IMR-90 (cell line): ENCODE data around the gene NES. TPM values are rescaled to one million over a fixed set of nuclear protein-coding genes. Genes with fewer than 3 reads are reported as not detected.

Experiments
- ATAC-seq: fragments of 200-7000 bp; cut with Tn5 transposase; 2 replicates; pipeline ENCODE4 v1.9.1; 2020; ENCODE audit warnings: low read depth, mild to moderate bottlenecking, moderate library complexity
- BruUV-seq: library from RNA; stranded (reverse); fragments of 400-500 nt; replicated peaks from 2 replicates; lab custom pipeline; 2021; lab: Mats Ljungman, UMichigan
- CTCF ChIA-PET: fragments of 300-600 bp; formaldehyde crosslinking; extraction: SDS; loops from one replicate; lab custom pipeline; 2021; ENCODE audit warnings: antibody characterized with exemption; lab: Yijun Ruan, JAX
- POLR2A ChIA-PET: fragments of 300-600 bp; sonication (Branson Sonifier 250); formaldehyde crosslinking; loops from one replicate; lab custom pipeline; 2022; ENCODE audit warnings: antibody characterized with exemption; ENCODE audit not compliant: unreplicated experiment; lab: Charles Lee
- DNase-seq: peaks from one replicate; pipeline ENCODE4 v3.0.0; 2013
- H2AFZ ChIP-seq: replicated peaks from 2 replicates; pipeline ENCODE3; 2013; ENCODE audit warnings: low read length, mild to moderate bottlenecking; ENCODE audit not compliant: poor library complexity
- H2AK5ac ChIP-seq: 2 replicates; pipeline ENCODE4 v1.6.1; 2013; ENCODE audit warnings: low read depth, low read length, inconsistent platforms
- H2AK9ac ChIP-seq: replicated peaks from 2 replicates; pipeline ENCODE3; 2013; ENCODE audit warnings: mild to moderate bottlenecking, low read depth, low read length, moderate library complexity; ENCODE audit not compliant: poor library complexity
- H2BK120ac ChIP-seq: 2 replicates; pipeline ENCODE4 v1.6.1; 2013; ENCODE audit warnings: low read depth, low read length, inconsistent platforms
- H2BK15ac ChIP-seq: 3 replicates; pipeline ENCODE4 v1.6.1; 2013; ENCODE audit warnings: low read depth, low read length, inconsistent platforms
- H2BK20ac ChIP-seq: 2 replicates; pipeline ENCODE4 v1.6.1; 2013; ENCODE audit warnings: low read depth, mild to moderate bottlenecking, inconsistent platforms, low read length, moderate library complexity
- H2BK5ac ChIP-seq: 2 replicates; pipeline ENCODE4 v1.6.1; 2013; ENCODE audit warnings: mild to moderate bottlenecking, low read depth, low read length, inconsistent platforms; ENCODE audit not compliant: poor library complexity, severe bottlenecking
- H3K14ac ChIP-seq: replicated peaks from 2 replicates; pipeline ENCODE4 v1.6.1; 2013; ENCODE audit warnings: low read depth, low read length, inconsistent platforms
- H3K18ac ChIP-seq: 2 replicates; pipeline ENCODE4 v1.6.1; 2013; ENCODE audit warnings: low read depth, low read length, control low read depth
- H3K23ac ChIP-seq: 2 replicates; pipeline ENCODE4 v1.6.1; 2013; ENCODE audit warnings: low read depth, low read length, inconsistent platforms
- H3K27ac ChIP-seq: 2 replicates; pipeline ENCODE4 v1.5.1; 2013; ENCODE audit warnings: mild to moderate bottlenecking, control low read depth, low read length; ENCODE audit not compliant: insufficient read depth
- H3K27me3 ChIP-seq: 2 replicates; pipeline ENCODE4 v1.6.1; 2013; ENCODE audit warnings: low read length; ENCODE audit not compliant: control insufficient read depth, insufficient read depth
- H3K36me3 ChIP-seq: 2 replicates; pipeline ENCODE4 v1.6.1; 2013; ENCODE audit warnings: low read length, mixed read lengths; ENCODE audit not compliant: control insufficient read depth, insufficient read depth
- H3K4ac ChIP-seq: 2 replicates; pipeline ENCODE4 v1.6.1; 2013; ENCODE audit warnings: low read depth, low read length, inconsistent platforms
- H3K4me1 ChIP-seq: 2 replicates; pipeline ENCODE4 v1.6.1; 2013; ENCODE audit warnings: low read length, mixed read lengths; ENCODE audit not compliant: control insufficient read depth, insufficient read depth
- H3K4me2 ChIP-seq: 2 replicates; pipeline ENCODE4 v1.6.1; 2013; ENCODE audit warnings: low read depth, mild to moderate bottlenecking, control low read depth, low read length, moderate library complexity
- H3K4me3 ChIP-seq: 2 replicates; pipeline ENCODE4 v1.5.1; 2013; ENCODE audit warnings: low read depth, mild to moderate bottlenecking, control low read depth, low read length, moderate library complexity; ENCODE audit not compliant: insufficient read depth
- H3K56ac ChIP-seq: 2 replicates; pipeline ENCODE4 v1.6.1; 2013; ENCODE audit warnings: low read length, inconsistent platforms; ENCODE audit not compliant: insufficient read depth; ENCODE audit errors: extremely low read depth
- H3K79me1 ChIP-seq, 2 experiments: 2 replicates each; pipeline ENCODE4 v1.6.1; 2013; ENCODE audit warnings: low read length in 2 of 2, inconsistent platforms in 1 of 2, low read depth in 1 of 2
- H3K9ac ChIP-seq: 2 replicates; pipeline ENCODE4 v1.6.1; 2013; ENCODE audit warnings: low read depth, low read length, control low read depth
- H3K9me1 ChIP-seq: 2 replicates; pipeline ENCODE4 v1.6.1; 2013; ENCODE audit warnings: low read length, inconsistent platforms; ENCODE audit not compliant: insufficient read depth
- H3K9me3 ChIP-seq: 2 replicates; pipeline ENCODE4 v1.6.1; 2013; ENCODE audit warnings: low read length; ENCODE audit not compliant: control insufficient read depth, insufficient read depth
- H4K20me1 ChIP-seq: 2 replicates; pipeline ENCODE4 v1.6.1; 2013; ENCODE audit warnings: low read length, inconsistent platforms; ENCODE audit not compliant: insufficient read depth
- H4K5ac ChIP-seq: 2 replicates; pipeline ENCODE4 v1.6.1; 2013; ENCODE audit warnings: mild to moderate bottlenecking, low read depth, low read length, control low read depth
- H4K8ac ChIP-seq, 2 experiments: 2 replicates each; pipeline ENCODE4 v1.6.1; 2013; ENCODE audit warnings: low read depth in 2 of 2, low read length in 2 of 2, control low read depth in 1 of 2, inconsistent platforms in 1 of 2
- H4K91ac ChIP-seq: 2 replicates; pipeline ENCODE4 v1.6.1; 2013; ENCODE audit warnings: low read depth, low read length, inconsistent platforms; ENCODE audit not compliant: insufficient read depth
- BHLHE40 ChIP-seq: fragments of 150-350 bp; IDR thresholded peaks from 2 replicates; pipeline ENCODE4 v1.6.1; 2016; ENCODE audit warnings: mild to moderate bottlenecking, low read depth, low read length
- CHD1 ChIP-seq: IDR thresholded peaks from 2 replicates; pipeline ENCODE4 v1.6.1; 2012; ENCODE audit warnings: low read depth, low read length, improper control_type of control experiment
- CTCF ChIP-seq: conservative IDR thresholded peaks from 2 replicates; pipeline ENCODE4 v1.5.1; 2012; ENCODE audit warnings: mild to moderate bottlenecking, low read depth, low read length, improper control_type of control experiment
- ELK1 ChIP-seq: fragments of 150-350 bp; IDR thresholded peaks from 2 replicates; pipeline ENCODE4 v1.6.1; 2016; ENCODE audit warnings: low read depth, mild to moderate bottlenecking, low read length, moderate library complexity, borderline replicate concordance
- FOS ChIP-seq: fragments of 150-350 bp; IDR thresholded peaks from 2 replicates; pipeline ENCODE4 v1.6.1; 2016; ENCODE audit warnings: low read depth, low read length
- MAFK ChIP-seq: IDR thresholded peaks from 2 replicates; pipeline ENCODE4 v1.6.1; 2012; ENCODE audit warnings: low read depth, low read length, improper control_type of control experiment
- MAZ ChIP-seq: IDR thresholded peaks from 2 replicates; pipeline ENCODE4 v1.6.1; 2012; ENCODE audit warnings: low read depth, mild to moderate bottlenecking, low read length, improper control_type of control experiment, moderate library complexity, borderline replicate concordance
- POLR2A ChIP-seq: IDR thresholded peaks from 2 replicates; pipeline ENCODE4 v1.6.1; 2012; ENCODE audit warnings: mild to moderate bottlenecking, low read depth, low read length
- RAD21 ChIP-seq: IDR thresholded peaks from 2 replicates; pipeline ENCODE4 v1.6.1; 2012; ENCODE audit warnings: low read length, improper control_type of control experiment
- RCOR1 ChIP-seq: IDR thresholded peaks from 2 replicates; pipeline ENCODE4 v1.6.1; 2012; ENCODE audit warnings: mild to moderate bottlenecking, low read length, improper control_type of control experiment; ENCODE audit not compliant: insufficient replicate concordance
- RFX5 ChIP-seq: IDR thresholded peaks from 2 replicates; pipeline ENCODE4 v1.8.0; 2012; ENCODE audit warnings: low read depth, mild to moderate bottlenecking, low read length, moderate library complexity
- SMC3 ChIP-seq: fragments of 150-350 bp; IDR thresholded peaks from 2 replicates; pipeline ENCODE4 v1.6.1; 2016; ENCODE audit warnings: low read depth, mild to moderate bottlenecking, antibody characterized with exemption, low read length, moderate library complexity
- WGBS, 2 experiments: methylation state at CpG; one replicate each; pipeline versions ENCODE4 v1.1.5 to v1.1.7; 2013; ENCODE audit warnings: missing lambda C conversion rate in 2 of 2; ENCODE audit not compliant: insufficient read length in 1 of 2; ENCODE audit errors: extremely low coverage in 2 of 2; 5-methylcytosine and 5-hydroxymethylcytosine counted together
- dilution Hi-C: fragments of 300-500 bp; cut with HindIII; formaldehyde crosslinking; loops from one replicate; pipeline ENCODE4 v1.14.3; 2018; ENCODE audit warnings: low sequenced_read_pairs; ENCODE audit not compliant: unreplicated experiment
- in situ Hi-C: fragments of 300-500 bp; cut with MboI; formaldehyde crosslinking; loops from 3 replicates; pipeline ENCODE4 v1.14.3; 2019; ENCODE audit warnings: low sequenced_read_pairs, inconsistent platforms, mixed read lengths
- intact Hi-C: fragments of 100-400 bp; cut with micrococcal nuclease; formaldehyde crosslinking; loops from 2 replicates; pipeline ENCODE4 v1.10.0; 2022
- polyA plus RNA-seq, 3 experiments: library from polyadenylated mRNA; depleted of rRNA; stranded (reverse); fragments of >200 nt; gene quantifications; 2 replicates each; pipeline ENCODE4 v1.2.3, GENCODE V29; 2012; ENCODE audit warnings: low replicate concordance in 1 of 3
- total RNA-seq: library from RNA; depleted of rRNA; stranded (reverse); fragments of >200 nt; gene quantifications from 2 replicates; pipeline ENCODE4 v1.2.3, GENCODE V29; 2012
- TF ChIP-seq, protein P1 (sequence below): fragments of 150-350 bp; IDR thresholded peaks from 2 replicates; pipeline ENCODE4 v1.6.1; 2017; ENCODE audit warnings: mild to moderate bottlenecking, antibody characterized with exemption, low read length, low read depth

NES gene
- total and polyA plus RNA-seq, 2 of the 4 experiments (the other 2 are of a cell fraction), result 25.3 to 40.1 TPM

GRCh38 chr1:156711011-156711817 lies 34.0 kb upstream of the NES start:
- Histone ChIP-seq H2BK15ac (no peak overlapping the region), H2AK5ac (no peak overlapping the region), H3K4ac (no peak overlapping the region), H4K8ac (no peak overlapping the region), H3K4me1 (peaks cover 34% of the 10 kb centered on the region), H2AK9ac (no peak overlapping the region), H4K20me1 (no peaks in the 10 kb centered on the region), H3K36me3 (no peaks in the 10 kb centered on the region), H3K18ac (no peak overlapping the region), H3K9me1 (peaks cover 3% of the 10 kb centered on the region; the same call in 1 of the 2 replicates), H3K4me2 (no peak overlapping the region), H3K14ac (no peak overlapping the region), H3K79me1 (0 out of 4 replicates have a peak, but pooled peaks cover 0 to 4% of the 10 kb centered on the region in 2 experiments), H2AFZ (no peak overlapping the region), H4K91ac (no peak overlapping the region), H3K27me3 (no peaks in the 10 kb centered on the region), H3K4me3 (no peak overlapping the region), H2BK120ac (no peak overlapping the region), H3K27ac (no peak overlapping the region), H3K9ac (no peak overlapping the region), H3K56ac (no peak overlapping the region), H2BK5ac (no peak overlapping the region), H4K5ac (no peak overlapping the region), H3K23ac (no peak overlapping the region), H2BK20ac (no peak overlapping the region), H3K9me3 (no peaks in the 10 kb centered on the region)
- TF ChIP-seq FOS (no peak), RCOR1 (no peak), BHLHE40 (no peak), CHD1 (no peak), CTCF (no peak), MAFK (no peak), RAD21 (no peak), RFX5 (no peak), MAZ (no peak), SMC3 (no peak), POLR2A (no peak), ELK1 (no peak)
- TF ChIP-seq, protein P1, sequence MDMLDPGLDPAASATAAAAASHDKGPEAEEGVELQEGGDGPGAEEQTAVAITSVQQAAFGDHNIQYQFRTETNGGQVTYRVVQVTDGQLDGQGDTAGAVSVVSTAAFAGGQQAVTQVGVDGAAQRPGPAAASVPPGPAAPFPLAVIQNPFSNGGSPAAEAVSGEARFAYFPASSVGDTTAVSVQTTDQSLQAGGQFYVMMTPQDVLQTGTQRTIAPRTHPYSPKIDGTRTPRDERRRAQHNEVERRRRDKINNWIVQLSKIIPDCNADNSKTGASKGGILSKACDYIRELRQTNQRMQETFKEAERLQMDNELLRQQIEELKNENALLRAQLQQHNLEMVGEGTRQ, result no peak
- ChIA-PET POLR2A (no interaction called here), CTCF (interaction anchor here (2.2 to 3.5 kb wide), 2 partner anchors 15 to 21 kb away, joined by 8 to 24 read pairs; no protein-coding TSS in a partner anchor)
- no TSS peak for BruUV-seq
- dilution Hi-C loops (no loop called here), intact Hi-C loops (no loop called here), in situ Hi-C loops (no loop called here)
- 50% methylated on average over 2 of the region's 9 CpGs; no CpG with 5 or more reads in 1 of the 2 experiments for WGBS, 2 experiments
- ATAC-seq, result no peak
- DNase-seq, result no peak
